Measurements from ENCODE around the gene IL17B.

- TF ChIP-seq CTCF (IDR thresholded peaks at IDR 0.05) (no peak), POLR2A (IDR thresholded peaks at IDR 0.05) (no peak)
Observed at GRCh38 chr5:149427374-149427773, 48.3 kb upstream of the IL17B start.
